ENCODE measurements around the gene PAEP. TPM values are rescaled to one million over a fixed set of nuclear protein-coding genes. Genes with fewer than 3 reads are reported as not detected.

PAEP gene
- total and polyA plus RNA-seq, 7 donors, result not detected

GRCh38 chr9:135615666-135616618 is 54.4 kb downstream of the PAEP start:
- H3K4me1 ChIP-seq, result no peaks in the 10 kb centered on the region
- no peak for ATAC-seq
- no peak overlapping the region for H3K27ac ChIP-seq
- no peaks in the 10 kb centered on the region for H3K36me3 ChIP-seq (ENCODE audit: insufficient read depth in 1 of 2, low read depth in 1 of 2)
- no peaks in the 10 kb centered on the region for H3K9me3 ChIP-seq
- 45 to 52% (median 50%) methylated on average over 31 of the region's 31 CpGs for WGBS, 3 donors
- no peak for TF ChIP-seq CTCF (IDR thresholded peaks at IDR 0.05)
- intact Hi-C loops (cut with DNase I), result no loop called here
- H3K4me3 ChIP-seq, result no peak overlapping the region
- no peak for DNase-seq
- H3K27me3 ChIP-seq (ENCODE audit: insufficient read depth in 3 of 3, low read length in 2 of 3), result peaks cover 0 to 50% (median 6%) of the 10 kb centered on the region in 3 donors

Other genes with a start within 250 kb of the PAEP start
- 1 to 10 TPM; 3.0 to 9.5 (median 4.8) TPM for gene PPP1R26, start 82.0 kb upstream of the PAEP start, total RNA-seq
- 1 to 10 TPM; 2.0 to 5.3 (median 3.4) TPM for gene PPP1R26, start 82.0 kb upstream of the PAEP start, polyA plus RNA-seq
- gene MRPS2, start 61.1 kb upstream of the PAEP start, total RNA-seq, result 10 to 100 TPM; 36.8 to 47.1 (median 41.5) TPM
- gene MRPS2, start 61.1 kb upstream of the PAEP start, polyA plus RNA-seq, result 10 to 100 TPM; 57.7 to 78.8 (median 65.5) TPM
- gene LCN1, start 40.3 kb upstream of the PAEP start, total RNA-seq, result under 1 TPM in 1 of 4 donors, not detected in 3; 0.71 TPM
- gene LCN1, start 40.3 kb upstream of the PAEP start, polyA plus RNA-seq, result not detected
- gene OBP2A, start 15.6 kb upstream of the PAEP start, total RNA-seq, result not detected
- not detected for gene OBP2A, start 15.6 kb upstream of the PAEP start, polyA plus RNA-seq
- gene GLT6D1, start 77.8 kb downstream of the PAEP start, total RNA-seq, result not detected
- not detected for gene GLT6D1, start 77.8 kb downstream of the PAEP start, polyA plus RNA-seq
- not detected for gene LCN9, start 101.6 kb downstream of the PAEP start, total RNA-seq
- gene LCN9, start 101.6 kb downstream of the PAEP start, polyA plus RNA-seq, result not detected
- not detected for gene SOHLH1, start 137.7 kb downstream of the PAEP start, total RNA-seq
- not detected for gene SOHLH1, start 137.7 kb downstream of the PAEP start, polyA plus RNA-seq
- 10 to 100 TPM; 10.3 to 15.0 (median 12.4) TPM for gene KCNT1, start 140.4 kb downstream of the PAEP start, total RNA-seq
- 1 to 10 TPM; 1.1 to 3.1 (median 1.6) TPM for gene KCNT1, start 140.4 kb downstream of the PAEP start, polyA plus RNA-seq

Measured in psoas muscle (tissue), 8 donors.